Endodermal cell (in vitro differentiated cells): ENCODE results near the gene ABCC10. TPM values are rescaled to one million over a fixed set of nuclear protein-coding genes. Genes with fewer than 3 reads are reported as not detected.

Source experiments
- DNase-seq: peaks from one replicate; pipeline ENCODE4 v3.0.0-alpha.2; 2017
- H3K27ac ChIP-seq: 2 replicates; pipeline ENCODE4 v1.5.1; 2013; ENCODE audit warnings: mild to moderate bottlenecking, low read depth, low read length, moderate library complexity
- H3K27me3 ChIP-seq: 2 replicates; pipeline ENCODE4 v1.6.1; 2013; ENCODE audit warnings: mild to moderate bottlenecking, low read length, moderate library complexity; ENCODE audit not compliant: insufficient read depth, control insufficient read depth, poor library complexity, severe bottlenecking
- H3K36me3 ChIP-seq: 2 replicates; pipeline ENCODE4 v1.7.0; 2013; ENCODE audit warnings: mild to moderate bottlenecking, low read length, moderate library complexity; ENCODE audit not compliant: control insufficient read depth, insufficient read depth
- H3K4me1 ChIP-seq: one replicate; pipeline ENCODE4 v1.7.0; 2013; ENCODE audit warnings: low read length; ENCODE audit not compliant: control insufficient read depth, insufficient read depth
- H3K4me3 ChIP-seq: 2 replicates; pipeline ENCODE4 v1.5.1; 2013; ENCODE audit warnings: mild to moderate bottlenecking, low read length, moderate library complexity
- H3K9ac ChIP-seq: 2 replicates; pipeline ENCODE4 v1.6.1; 2013; ENCODE audit warnings: mild to moderate bottlenecking, low read length, moderate library complexity; ENCODE audit not compliant: poor library complexity, severe bottlenecking; ENCODE audit errors: extremely low read depth
- H3K9me3 ChIP-seq: 2 replicates; pipeline ENCODE4 v1.6.1; 2013; ENCODE audit warnings: mild to moderate bottlenecking, low read length, moderate library complexity; ENCODE audit not compliant: control insufficient read depth
- H3K27ac Mint-ChIP-seq: 2 replicates; pipeline ENCODE4 v1.8.0; 2020; ENCODE audit warnings: mixed read lengths
- H3K27me3 Mint-ChIP-seq: 2 replicates; pipeline ENCODE4 v1.8.0; 2021; ENCODE audit warnings: mild to moderate bottlenecking, mixed read lengths; ENCODE audit not compliant: insufficient read depth
- H3K36me3 Mint-ChIP-seq: 2 replicates; pipeline ENCODE4 v1.8.0; 2020; ENCODE audit warnings: low read depth, mixed read lengths
- H3K4me1 Mint-ChIP-seq: 2 replicates; pipeline ENCODE4 v1.8.0; 2020; ENCODE audit warnings: mixed read lengths
- H3K4me3 Mint-ChIP-seq: 2 replicates; pipeline ENCODE4 v1.8.0; 2020; ENCODE audit warnings: mild to moderate bottlenecking, moderate library complexity, mixed read lengths
- H3K9me3 Mint-ChIP-seq: 2 replicates; pipeline ENCODE4 v1.8.0; 2020; ENCODE audit warnings: mild to moderate bottlenecking, mixed read lengths
- WGBS, 2 experiments: methylation state at CpG; one replicate each; pipeline versions ENCODE4 v1.1.5 to v1.1.7; 2013; ENCODE audit warnings: missing lambda C conversion rate in 2 of 2, mixed read lengths in 1 of 2; ENCODE audit not compliant: insufficient coverage in 1 of 2, insufficient read length in 1 of 2; 5-methylcytosine and 5-hydroxymethylcytosine counted together
- total RNA-seq, 2 donors: library from RNA; stranded (reverse); fragmentation: NEBNext Ultra II Directional in 1 of 2; extraction: Animal tissue kit (Norgen Biotek cat#: 25700) in 1 of 2; gene quantifications; 2 replicates in 1 of 2; 3 replicates in 1 of 2; pipeline ENCODE4 v1.2.1, GENCODE V29; 2021
- TF ChIP-seq, protein P1 (sequence below): fragments of 200-600 bp; sonication (generic); conservative IDR thresholded peaks from 2 replicates; pipeline ENCODE4 v1.5.0; 2021; ENCODE audit warnings: antibody characterized with exemption, mild to moderate bottlenecking

Gene ABCC10
- total RNA-seq, 2 donors from 2014 or later = 34.1 to 44.8 TPM

DNA sequence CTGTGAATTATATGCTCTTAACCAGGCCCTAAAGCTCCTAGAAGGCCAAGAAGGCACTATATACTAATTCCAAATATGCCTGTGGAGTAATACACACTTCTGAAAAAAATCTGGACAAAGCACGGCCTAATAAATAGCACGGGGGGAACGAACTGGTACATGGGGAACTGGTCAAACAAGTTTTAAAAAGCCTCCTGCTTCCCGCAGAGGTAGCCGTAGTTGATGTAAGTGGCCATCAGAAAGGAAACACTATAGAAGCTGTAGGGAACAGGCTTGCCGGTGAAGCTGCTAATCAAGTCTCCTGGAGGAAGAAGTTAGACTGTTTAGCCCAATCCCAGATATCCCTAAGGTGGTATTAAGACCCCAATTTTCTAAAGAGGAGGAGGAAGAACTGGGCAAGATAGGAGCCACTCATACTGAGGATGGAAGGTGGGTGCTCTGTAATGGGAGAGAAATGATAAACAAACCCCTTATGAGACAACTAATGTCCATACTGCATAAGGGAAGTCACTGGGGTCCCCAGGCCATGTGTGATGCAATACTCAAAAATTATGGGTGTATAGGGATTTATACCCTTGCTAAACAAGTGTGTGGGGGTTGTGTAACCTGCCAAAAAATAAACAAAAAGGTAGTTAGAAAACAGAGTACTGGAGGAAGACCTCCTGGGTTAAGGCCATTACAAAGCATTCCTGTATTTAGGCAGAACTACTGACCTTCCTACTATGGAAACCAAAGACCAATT, 30.8 kb upstream of the ABCC10 start:
- Mint-ChIP-seq H3K36me3 (no peaks in the 10 kb centered on the region), H3K27me3 (peaks cover 5% of the 10 kb centered on the region), H3K4me3 (no peak overlapping the region), H3K4me1 (peaks cover 9% of the 10 kb centered on the region), H3K27ac (no peak overlapping the region), H3K9me3 (no peaks in the 10 kb centered on the region)
- no peak overlapping the region for H3K9ac ChIP-seq
- H3K36me3 ChIP-seq = no peaks in the 10 kb centered on the region
- no peak for DNase-seq
- no peaks in the 10 kb centered on the region for H3K27me3 ChIP-seq
- 89 to 91% methylated on average over 6 of the region's 6 CpGs for WGBS, 2 experiments
- peak overlapping the region; percentile 36 for H3K27ac ChIP-seq
- TF ChIP-seq, protein P1, sequence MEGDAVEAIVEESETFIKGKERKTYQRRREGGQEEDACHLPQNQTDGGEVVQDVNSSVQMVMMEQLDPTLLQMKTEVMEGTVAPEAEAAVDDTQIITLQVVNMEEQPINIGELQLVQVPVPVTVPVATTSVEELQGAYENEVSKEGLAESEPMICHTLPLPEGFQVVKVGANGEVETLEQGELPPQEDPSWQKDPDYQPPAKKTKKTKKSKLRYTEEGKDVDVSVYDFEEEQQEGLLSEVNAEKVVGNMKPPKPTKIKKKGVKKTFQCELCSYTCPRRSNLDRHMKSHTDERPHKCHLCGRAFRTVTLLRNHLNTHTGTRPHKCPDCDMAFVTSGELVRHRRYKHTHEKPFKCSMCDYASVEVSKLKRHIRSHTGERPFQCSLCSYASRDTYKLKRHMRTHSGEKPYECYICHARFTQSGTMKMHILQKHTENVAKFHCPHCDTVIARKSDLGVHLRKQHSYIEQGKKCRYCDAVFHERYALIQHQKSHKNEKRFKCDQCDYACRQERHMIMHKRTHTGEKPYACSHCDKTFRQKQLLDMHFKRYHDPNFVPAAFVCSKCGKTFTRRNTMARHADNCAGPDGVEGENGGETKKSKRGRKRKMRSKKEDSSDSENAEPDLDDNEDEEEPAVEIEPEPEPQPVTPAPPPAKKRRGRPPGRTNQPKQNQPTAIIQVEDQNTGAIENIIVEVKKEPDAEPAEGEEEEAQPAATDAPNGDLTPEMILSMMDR = no peak
- H3K9me3 ChIP-seq = no peaks in the 10 kb centered on the region
- H3K4me3 ChIP-seq = no peak overlapping the region
- peaks cover under 1% of the 10 kb centered on the region for H3K4me1 ChIP-seq

DNA sequence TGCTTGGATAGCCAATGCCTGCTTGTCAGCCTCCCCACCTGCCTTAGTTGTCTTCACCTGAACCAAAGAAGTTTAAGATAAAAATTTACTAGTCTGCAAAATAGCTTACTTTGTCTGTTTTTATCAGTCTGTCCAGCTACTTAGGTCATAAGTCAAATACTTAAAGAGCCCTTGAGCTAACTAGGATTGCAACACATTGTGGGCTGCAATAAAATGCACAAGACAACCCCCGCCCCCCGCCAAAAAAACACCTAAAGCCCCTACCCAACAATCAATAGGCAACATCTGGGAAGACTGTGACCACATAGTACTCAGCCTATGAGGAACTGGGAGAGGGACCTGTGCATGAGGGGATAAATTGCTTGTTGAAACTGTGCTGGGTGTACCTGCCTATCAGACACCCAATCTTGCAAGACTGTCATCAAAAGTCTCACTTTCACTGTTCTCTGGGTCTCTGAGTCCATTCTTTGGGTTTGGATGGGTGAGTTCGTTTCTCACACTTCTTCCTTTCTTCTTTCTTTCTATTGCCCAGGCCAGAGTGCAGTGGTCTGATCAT, 27.3 kb upstream of the ABCC10 start:
- no peak overlapping the region for H3K4me3 Mint-ChIP-seq
- H3K27ac ChIP-seq = no peak overlapping the region
- no peaks in the 10 kb centered on the region for H3K36me3 Mint-ChIP-seq

DNA sequence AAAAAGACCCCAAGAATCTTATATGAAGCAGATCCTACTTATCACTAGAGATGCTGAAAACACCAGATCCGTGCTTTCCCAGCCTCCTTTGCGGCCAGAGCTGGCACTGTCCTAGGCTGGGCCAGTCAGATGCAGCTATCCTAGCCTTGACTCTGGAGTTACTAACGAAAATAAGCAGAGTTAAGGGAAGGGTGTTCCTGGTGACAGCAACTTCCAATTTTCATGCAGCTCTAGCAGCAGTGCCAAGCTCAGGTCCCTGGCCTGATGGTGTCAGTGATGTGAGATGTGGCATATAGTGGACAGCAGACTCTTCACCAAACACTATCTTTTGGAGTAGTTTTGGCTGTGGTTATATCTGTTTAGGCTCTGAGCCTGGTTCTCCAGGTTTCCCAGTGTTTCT, 25.6 kb upstream of the ABCC10 start:
- H3K9me3 ChIP-seq = no peaks in the 10 kb centered on the region
- TF ChIP-seq, protein P1 = no peak
- Mint-ChIP-seq H3K4me3 (no peak overlapping the region), H3K4me1 (peaks cover 1% of the 10 kb centered on the region), H3K9me3 (no peaks in the 10 kb centered on the region), H3K27me3 (peaks cover 4% of the 10 kb centered on the region), H3K27ac (no peak overlapping the region), H3K36me3 (no peaks in the 10 kb centered on the region)
- no peaks in the 10 kb centered on the region for H3K36me3 ChIP-seq
- DNase-seq = no peak
- no peak overlapping the region for H3K9ac ChIP-seq
- H3K4me3 ChIP-seq = no peak overlapping the region
- H3K27ac ChIP-seq = no peak overlapping the region
- peaks cover 14% of the 10 kb centered on the region for H3K27me3 ChIP-seq
- H3K4me1 ChIP-seq = no peaks in the 10 kb centered on the region
- 93 to 96% methylated on average over 2 to 3 of the region's 3 CpGs for WGBS, 2 experiments

More for the DNA sequence above, 27.3 kb upstream of the ABCC10 start:
- Histone ChIP-seq H3K9ac (no peak overlapping the region), H3K27me3 (peaks cover 7% of the 10 kb centered on the region), H3K4me3 (no peak overlapping the region), H3K9me3 (no peaks in the 10 kb centered on the region), H3K4me1 (no peaks in the 10 kb centered on the region), H3K36me3 (no peaks in the 10 kb centered on the region)
- Mint-ChIP-seq H3K9me3 (no peaks in the 10 kb centered on the region), H3K4me1 (peaks cover 7% of the 10 kb centered on the region), H3K27me3 (peaks cover 2% of the 10 kb centered on the region), H3K27ac (no peak overlapping the region)
- TF ChIP-seq, protein P1 = no peak
- DNase-seq = no peak
- WGBS, 2 experiments = 83 to 96% methylated on average over 1 to 3 of the region's 3 CpGs
